HG03095 (cell line): ENCODE data around the gene THBD.

Experiments used
- ATAC-seq: cut with Tn5 transposase; IDR thresholded peaks from one replicate; pipeline ENCODE4 v1.9.1; 2021; ENCODE audit warnings: moderate library complexity; ENCODE audit not compliant: unreplicated experiment

Gene THBD

DNA sequence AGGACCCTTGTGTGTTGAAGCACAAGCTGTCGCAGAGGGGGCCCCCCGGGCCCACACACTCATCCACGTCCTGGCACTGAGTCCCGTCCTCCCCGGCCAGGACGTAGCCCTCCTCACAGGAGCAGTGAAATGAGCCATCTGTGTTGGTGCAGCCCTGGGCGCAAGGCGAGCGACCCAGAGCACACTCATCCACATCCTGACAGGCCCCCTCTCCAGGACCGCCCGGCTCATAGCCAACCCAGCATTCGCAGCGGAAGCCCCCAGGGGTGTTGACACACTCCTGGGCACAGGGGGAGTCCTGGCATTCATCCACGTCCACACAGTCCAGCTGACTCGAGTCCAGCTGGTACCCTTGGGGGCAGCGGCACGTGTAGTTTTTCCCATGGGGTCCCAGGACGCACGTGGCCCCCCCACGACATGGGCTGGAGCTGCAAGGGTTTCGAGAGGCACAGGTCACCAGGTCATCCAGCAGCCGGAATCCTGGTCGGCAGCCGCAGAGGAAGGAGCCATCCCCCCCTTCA lies 35.4 kb upstream of the THBD start:
- no peak for ATAC-seq

DNA sequence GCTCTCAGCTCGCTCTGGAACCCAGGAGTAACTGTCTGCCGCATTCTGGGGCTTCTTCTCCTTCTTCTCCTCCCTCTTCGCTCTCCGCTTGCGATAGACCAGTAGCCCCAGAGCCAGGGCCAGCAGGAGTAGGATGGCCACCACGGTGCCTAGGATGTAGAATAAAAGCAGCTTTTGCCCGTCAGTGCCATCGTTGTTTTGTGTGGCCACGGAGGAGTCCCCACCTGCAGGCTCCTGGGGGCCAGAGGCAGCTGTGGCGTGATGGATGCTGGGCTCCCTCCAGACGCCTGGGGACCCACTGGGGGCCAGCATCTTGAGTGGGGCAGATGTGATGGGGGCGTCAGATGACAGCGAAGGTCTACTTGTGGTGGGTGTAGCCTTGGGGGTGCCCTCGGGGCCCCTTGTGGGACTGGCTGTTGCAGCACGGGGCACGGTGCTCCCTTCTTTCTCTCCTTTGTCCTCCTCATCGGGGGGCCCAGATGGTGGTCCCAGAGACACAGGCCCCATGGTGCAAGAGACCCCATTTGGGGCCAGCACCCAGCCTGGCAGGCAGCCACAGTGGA lies 34.9 kb upstream of the THBD start:
- ATAC-seq: no peak

DNA sequence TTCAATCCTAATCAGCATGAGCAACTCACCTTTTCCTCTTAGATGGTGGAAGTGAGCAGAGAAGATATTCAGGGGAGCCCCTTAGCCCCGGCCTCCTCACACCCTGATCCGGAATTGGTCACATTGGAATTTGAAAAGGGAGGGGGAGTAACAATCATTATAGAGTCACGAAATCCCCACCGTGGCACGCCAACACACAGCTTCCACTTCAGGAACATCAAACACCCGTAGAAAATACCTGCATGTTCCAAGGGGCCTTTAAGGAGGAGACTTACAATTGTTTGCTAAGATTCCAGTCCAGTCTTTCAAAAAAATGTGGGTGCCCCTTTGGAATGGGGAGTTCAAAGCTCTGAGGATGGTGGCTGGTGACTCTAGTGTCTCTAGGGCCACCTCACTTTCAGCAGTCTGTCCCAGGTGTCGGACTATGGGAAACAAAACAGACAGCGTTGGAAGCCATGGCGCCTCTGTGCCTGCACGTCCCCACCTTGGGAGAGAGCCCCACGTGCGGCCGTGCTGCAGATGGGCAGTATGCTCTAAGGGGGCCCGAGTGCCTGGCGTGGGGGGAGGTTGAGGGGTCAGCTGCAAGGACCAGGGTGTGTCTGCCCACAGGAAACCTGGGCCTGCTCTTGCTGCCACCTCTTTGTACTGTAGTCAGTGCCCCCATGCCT lies 34.2 kb upstream of the THBD start:
- no peak for ATAC-seq

DNA sequence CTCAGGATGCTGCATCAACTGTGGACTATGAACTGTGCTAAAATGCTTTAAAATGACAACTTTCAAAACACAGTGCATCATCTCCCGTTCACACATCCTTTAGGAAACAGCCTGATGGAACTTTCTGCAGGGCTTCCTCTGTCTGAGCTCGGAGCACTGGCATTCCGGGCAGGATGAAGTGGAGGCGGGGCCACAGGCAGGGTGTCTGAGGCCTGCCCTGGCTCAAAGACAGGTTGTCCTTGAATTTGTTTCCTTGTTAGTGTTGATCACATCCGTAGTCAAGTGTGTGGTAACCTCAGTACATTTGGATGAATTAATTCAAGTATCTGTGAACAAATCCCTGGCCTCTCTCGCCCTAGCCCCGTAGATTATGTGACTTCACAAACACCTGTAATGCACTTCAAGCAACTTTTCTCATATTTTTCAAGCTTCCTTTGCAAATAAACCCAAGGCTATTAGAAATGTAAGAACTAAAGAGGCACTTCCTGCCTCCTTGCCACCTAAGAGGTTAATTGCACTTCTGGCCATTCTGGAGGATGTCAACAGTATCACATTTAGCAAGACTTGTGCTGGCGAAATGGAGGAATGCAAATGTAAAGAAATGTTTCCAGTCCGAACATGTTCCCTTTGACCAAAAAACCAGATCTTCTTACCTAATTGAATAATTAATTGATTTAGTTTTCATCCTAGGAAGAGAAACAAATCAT lies 33.5 kb upstream of the THBD start:
- ATAC-seq: no peak

DNA sequence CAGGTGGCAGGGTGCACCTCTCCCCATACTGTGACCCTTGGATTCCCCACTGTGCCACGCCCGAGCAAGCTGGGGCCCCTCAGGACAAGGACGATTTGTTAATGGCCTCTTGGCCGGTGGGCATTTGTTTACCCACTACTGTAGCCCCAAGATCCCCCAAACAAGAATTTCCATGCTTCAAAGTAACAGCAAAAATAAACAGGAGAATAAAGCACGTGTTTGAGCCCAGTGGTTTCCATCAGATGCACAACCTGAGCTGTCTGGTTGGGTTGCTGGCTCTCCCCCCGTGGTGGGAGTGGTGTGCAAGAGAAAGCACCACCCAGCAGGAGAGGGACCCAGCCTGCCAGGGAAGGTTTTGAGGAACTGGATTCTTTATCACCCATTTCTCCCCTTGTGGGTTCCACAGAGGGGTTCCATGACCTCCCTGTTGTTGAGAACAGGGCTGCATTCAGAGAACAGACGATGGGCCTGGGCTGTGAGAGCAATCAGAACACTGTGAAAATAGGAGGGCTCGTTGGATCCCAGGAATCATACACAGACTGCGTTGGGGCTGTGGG lies 31.9 kb upstream of the THBD start:
- no peak for ATAC-seq

DNA sequence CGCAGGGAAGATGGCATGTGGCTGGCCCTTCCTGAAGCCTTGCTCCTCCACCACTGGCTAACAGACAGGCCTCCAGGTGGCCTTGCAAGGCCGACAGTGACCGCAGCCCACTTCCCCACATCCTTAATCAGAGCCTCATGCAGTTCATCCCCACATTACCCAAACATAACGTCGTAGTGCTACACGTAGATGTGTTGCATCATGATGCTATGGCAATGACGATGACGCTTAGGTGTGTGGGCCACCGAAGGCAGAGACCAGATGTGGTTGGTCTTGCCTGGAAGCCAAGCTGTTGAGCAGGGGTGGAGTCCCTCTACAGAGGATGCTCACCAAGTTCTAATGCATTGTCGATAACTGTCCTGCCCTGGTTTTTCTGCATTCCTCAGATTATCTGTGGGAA lies 31.0 kb upstream of the THBD start:
- no peak for ATAC-seq

DNA sequence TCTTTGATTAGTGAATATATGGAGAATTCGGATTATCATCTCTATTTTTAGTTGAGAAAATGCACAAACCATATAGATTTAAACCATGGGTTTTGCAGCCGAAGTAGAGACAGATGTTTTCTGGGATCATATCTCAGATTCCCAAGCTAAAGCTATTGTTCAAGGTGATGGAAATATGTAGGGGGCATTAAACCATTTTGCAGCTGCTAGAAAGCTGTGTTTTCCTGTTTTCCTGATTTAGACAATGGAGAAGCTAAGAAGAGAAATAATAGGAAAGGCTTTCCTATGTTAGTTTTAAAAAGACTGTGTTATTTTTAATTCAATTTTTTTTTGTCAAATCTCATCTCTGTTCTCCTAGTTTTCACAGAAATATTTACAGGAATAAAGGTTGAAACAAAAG lies 30.5 kb upstream of the THBD start:
- ATAC-seq: no peak

DNA sequence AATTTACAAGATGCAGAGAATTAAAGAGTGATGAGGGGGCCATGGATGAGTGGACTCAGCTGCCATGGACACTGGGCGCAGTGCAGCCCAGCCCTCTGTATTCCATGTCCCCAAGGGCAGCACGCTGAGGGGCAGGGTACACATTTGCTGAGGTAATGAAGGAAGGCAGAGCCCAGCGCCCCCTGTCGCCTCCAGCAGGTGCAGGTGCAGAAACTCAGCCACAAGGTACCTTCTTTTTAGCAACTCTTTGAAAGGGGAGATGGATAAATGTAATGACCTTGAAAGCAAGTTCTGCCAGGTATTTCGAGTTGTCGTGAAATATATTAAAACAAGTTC lies 29.5 kb upstream of the THBD start:
- no peak for ATAC-seq

DNA sequence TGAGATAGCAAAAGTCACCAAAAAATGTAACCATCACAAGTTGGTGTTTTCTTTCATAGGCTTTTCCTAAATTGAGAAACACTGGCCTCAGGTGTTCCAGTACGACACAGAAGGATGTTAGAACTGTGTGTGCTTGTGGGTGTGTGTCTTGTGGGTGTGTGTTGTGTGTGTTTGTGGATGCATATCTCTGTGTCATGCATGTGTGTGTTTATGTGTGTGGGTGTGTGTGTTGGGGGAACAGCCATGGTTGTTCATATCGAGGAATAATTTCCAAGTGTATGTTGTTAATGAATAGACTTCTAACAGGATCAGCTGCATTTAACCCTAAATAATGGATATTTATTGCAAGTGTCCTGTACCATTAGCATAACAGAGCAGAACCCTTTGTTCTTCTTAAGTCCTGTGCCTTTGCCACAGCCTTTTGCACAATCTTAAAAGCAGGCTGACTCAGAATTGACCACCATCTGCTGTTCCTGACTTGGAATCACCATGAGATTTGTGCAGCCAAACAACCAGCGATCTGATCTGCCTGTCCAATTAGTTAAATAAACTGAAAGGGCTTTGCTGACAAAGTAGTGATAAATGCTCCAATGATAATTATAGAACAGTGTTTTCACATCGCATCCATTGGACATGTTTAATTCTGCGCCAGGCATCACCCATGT lies 29.0 kb upstream of the THBD start:
- ATAC-seq: no peak

DNA sequence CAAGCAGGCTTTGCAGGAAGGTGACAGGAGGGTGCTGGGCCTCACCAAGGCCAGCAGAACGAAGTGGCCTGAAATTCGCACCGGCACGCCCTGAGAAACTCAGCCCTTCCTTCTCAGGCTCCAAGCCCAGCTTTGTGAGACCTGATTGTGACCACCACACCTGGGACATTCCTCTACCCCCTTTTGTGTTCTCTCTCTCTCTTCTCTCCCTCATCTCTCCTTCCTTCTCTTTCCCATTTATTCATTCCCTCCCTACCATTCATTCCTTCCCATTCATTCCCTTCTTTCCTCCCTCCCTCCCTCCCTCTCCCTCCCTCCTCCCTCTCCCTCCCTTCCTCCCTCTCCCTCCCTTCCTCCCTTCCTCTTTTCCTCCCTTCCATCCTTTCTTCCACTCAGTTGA lies 27.8 kb upstream of the THBD start:
- ATAC-seq: no peak

DNA sequence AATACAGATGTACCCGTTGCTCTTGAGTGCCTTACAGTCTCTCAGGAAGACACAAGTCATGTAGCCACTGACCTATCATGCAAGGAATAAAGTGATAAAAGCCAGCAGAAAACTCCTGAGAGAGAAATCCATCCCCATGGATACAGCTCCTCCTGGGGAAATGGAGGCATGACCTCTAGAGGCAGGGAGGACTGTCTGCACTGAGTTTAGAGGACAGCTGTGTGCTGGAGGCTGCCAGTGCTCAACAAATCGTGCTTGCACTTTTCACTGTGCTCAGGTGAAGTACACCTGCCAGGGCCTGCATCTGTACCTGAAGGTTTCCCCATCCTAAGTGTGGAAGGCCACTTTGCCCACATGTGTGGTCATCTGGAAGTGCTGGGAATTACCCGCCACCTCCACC lies 24.6 kb upstream of the THBD start:
- no peak for ATAC-seq

DNA sequence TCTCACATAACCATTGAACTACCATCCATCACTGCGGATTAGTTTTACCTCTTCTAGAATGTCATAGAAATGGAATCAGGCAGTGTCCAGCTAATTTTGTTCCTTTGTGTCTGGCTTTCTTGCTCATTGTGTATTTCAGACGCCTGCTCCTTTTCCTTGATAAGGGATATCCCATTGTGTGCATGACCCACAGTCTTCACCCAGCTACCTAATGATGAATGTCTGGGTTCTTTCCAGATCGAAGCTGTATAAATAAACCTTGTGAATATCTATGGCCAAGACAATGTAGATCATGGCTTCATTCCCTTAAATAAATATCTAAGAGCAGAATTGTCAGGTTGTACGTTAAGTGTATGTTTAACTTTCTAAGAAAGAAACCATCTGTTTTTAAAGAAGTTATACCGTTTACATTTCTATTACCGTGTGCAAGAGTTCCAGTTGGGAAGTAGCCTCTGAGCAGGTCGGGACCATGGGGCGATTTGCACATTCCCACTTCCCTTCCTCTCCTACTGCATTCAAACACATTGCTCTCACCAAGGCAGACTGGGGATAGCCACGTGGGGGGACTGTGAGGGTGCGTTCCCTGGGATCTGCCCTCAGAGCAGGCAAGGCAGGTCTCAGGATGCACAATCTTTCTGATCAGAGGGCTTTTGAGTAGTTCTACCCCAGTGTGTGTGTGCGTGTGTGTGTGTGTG lies 23.6 kb upstream of the THBD start:
- ATAC-seq: no peak

DNA sequence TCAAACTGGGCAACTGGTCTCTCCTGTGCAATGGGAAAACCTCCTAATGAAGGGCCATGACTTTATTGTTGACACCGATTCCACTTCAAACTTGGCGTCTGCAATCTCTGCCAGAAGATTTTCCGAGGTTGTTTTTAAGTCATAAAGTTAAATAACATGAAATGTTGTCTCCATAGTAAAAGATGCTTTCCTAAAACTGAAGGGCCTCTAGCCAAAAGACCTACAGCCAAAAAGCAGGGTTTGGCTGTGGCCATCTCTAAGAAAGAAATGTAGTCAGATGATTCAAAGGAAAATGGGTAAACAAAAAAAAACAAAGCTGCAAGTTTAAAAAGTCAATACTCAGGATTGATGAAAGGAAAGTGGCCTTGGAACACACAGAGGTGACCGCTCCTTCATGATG lies 22.5 kb upstream of the THBD start:
- ATAC-seq: no peak

DNA sequence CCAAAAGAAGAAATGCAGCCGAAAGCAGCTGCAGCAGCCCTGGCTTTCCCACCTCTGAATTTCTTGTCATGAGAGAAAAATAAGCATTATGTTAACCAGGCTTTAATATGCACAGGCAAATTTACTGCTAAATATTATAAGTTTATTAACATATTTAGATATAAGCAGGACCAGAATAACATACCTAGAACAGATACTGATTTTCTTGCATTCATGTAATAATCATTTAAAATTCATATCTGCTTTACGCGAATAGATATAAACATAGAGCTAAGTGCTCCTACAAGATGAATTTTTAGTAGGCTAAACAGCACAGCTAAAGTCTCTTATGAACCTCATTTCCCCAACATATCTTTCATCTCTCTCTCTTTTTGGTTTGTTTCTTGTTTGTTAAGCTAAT lies 21.9 kb upstream of the THBD start:
- ATAC-seq: no peak

DNA sequence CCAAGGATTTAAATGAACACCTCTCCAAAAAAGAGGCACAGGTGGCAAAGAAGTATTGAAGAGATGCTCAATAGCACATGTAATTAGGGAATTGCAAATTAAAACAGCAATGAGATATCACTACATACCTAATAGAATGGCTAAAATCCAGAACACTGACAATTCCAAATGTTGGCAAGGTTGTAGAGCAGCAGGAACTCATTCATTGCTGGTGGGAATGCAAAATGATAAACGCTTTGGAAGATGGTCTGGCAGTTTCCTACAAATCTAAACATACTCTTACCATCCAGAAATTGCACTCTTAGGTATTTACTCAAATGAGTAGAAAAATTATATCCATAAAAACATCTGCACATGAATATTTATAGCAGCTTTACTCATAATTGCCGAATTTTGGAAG lies 19.6 kb upstream of the THBD start:
- no peak for ATAC-seq

DNA sequence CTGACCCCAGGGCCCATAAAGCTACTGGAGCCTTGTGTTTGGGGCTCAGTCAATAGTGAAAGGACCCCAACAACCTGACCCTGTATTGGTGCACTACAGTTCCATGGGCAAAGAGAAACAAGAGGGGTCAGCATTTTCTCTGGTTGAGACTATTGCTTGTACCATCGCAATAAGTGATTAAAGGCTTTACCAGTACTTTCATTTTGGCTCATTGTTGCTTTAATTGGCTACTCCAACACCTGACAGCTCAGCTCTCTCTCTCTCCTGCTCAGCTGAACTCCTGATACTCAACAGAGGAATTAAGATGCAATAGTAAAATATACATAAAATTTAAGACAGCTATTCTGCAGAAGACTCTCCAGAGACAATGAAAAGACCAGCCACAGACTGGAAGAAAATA lies 18.8 kb upstream of the THBD start:
- ATAC-seq: no peak

DNA sequence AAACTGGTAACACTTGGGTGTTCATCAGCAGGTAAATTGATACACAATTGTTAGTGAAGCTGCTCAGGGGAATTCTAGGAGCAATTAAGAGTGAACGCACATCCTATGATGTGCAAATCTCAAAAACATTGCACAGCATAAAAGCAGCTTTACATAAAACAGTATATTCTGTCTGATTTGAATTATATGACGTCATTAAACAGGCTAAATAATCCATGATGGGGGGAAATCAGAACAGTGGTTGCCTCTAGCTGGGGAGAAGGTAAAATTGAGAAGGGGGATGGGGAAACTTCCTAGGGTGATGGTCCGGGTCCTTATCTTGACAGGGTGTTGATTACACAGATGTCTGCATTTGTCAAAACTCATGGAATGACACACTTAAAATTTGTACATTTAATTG lies 17.3 kb upstream of the THBD start:
- no peak for ATAC-seq

DNA sequence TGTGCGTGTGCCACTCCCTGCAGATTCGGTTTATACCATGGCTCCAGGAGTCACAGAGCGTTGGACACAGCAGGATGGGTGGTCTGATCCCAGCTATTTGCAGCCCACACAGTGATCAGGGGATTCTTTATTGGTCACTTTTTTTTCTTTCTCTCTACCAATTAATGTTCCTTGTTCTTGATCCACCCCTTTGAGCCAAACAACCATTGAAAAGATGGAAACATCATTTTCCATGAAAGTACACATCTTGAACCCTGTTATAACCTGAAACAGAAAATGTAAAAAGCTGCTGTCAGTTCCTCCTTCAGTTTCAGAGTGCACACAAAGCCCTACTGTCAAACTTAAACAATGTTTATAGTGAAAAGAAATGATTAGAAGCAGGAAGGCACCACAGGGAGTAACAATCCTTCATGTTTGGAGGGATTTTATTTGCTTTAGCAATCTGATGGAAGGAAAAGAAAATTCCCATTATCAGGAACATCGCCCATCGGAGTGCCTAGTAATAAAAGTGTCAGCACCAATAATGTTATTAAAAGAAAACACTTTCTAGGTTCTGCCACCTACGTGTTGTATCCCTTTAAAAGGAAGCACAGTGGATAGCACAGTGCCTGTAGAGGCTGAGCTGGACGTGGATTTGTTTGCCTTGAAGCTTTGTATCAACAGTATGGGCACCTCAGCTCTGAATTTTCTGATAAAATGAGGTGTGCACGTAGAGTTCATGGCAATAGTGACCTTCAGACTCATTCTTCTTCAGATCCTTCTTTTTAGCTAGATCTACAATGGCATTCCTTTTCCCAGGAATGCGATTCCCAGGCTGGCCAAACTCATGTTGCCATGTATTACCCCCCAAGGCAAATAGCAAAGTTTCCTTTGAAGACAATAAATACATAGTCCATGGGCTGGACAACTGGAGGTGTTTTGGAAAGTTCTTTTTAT lies 16.1 kb upstream of the THBD start:
- no peak for ATAC-seq

DNA sequence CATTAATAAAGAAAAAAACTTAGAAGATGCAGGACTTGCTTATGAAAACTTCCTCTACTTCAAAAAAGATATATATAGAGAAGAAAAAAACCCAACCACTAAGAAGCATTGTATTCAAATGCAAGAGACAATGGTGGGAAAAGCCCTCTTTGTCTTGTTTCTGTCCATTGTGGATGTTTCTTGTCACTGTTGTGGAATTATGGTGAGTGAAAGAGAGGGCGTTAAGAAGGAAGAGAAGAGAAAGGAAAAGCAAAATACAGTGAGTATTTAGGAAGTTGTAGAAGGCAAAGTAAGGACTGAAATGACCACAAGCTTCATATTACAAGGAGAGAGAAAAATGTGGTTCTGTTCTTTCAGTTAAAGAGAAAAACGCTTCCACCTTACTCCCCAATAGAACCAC lies 14.1 kb upstream of the THBD start:
- ATAC-seq: no peak

DNA sequence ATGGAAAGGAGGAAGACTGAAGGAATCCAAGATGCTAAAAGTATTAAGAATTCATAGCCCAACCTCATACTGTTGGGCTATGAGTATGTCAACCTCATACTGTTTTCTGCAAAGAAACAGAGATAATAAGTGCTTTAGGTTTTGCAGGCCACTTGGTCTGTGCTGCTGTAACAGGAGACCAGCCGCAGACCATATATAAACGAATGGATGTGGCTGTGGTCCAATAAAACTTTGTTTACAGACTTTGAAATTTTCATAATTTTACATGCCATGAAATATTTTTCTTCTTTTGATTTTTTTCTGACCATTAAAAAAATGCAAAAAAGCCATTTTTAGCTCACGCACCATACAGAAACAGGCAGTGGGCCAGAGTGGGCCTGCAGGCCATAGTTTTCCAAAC lies 13.7 kb upstream of the THBD start:
- ATAC-seq: no peak
